BLaER1 (cell line): Measurements from ENCODE around the gene HSD17B13.

ENCODE experiments used
- H3K27ac ChIP-seq: shearing (Covaris generic); formaldehyde crosslinking; 2 replicates; pipeline ENCODE4 v1.8.1; 2022
- H3K27me3 ChIP-seq: shearing (Covaris generic); formaldehyde crosslinking; 2 replicates; pipeline ENCODE4 v1.8.1; 2022
- H3K36me3 ChIP-seq: shearing (Covaris generic); formaldehyde crosslinking; 2 replicates; pipeline ENCODE4 v1.8.1; 2022
- H3K4me1 ChIP-seq: shearing (Covaris generic); formaldehyde crosslinking; 2 replicates; pipeline ENCODE4 v1.8.1; 2022
- H3K4me2 ChIP-seq: shearing (Covaris generic); formaldehyde crosslinking; 2 replicates; pipeline ENCODE4 v1.8.1; 2022
- H3K4me3 ChIP-seq: shearing (Covaris generic); formaldehyde crosslinking; 2 replicates; pipeline ENCODE4 v1.8.1; 2022
- H3K9ac ChIP-seq: shearing (Covaris generic); formaldehyde crosslinking; 2 replicates; pipeline ENCODE4 v1.8.1; 2022
- H3K9me3 ChIP-seq: shearing (Covaris generic); formaldehyde crosslinking; 2 replicates; pipeline ENCODE4 v1.8.1; 2022
- H4K20me1 ChIP-seq: shearing (Covaris generic); formaldehyde crosslinking; 2 replicates; pipeline ENCODE4 v1.8.1; 2022
- Cebpa-rat ChIP-seq: shearing (Covaris generic); IDR thresholded peaks from 2 replicates; pipeline ENCODE4 v1.8.1; 2022

HSD17B13 gene

GRCh38 chr4:87322754-87323153, at the start of gene HSD17B13:
TSS of gene HSD17B13 (minus strand) at chr4:87322882. CDS start at chr4:87322841, 41 bp downstream.
- Histone ChIP-seq H3K4me3 (no peak within 1 kb of the TSS), H3K36me3 (no peaks in the 10 kb centered on the region), H3K27me3 (no peaks in the 10 kb centered on the region), H3K4me1 (no peaks in the 10 kb centered on the region), H3K27ac (no peak within 1 kb of the TSS), H3K9ac (no peak within 1 kb of the TSS), H3K9me3 (no peaks in the 10 kb centered on the region), H3K4me2 (no peak within 1 kb of the TSS), H4K20me1 (no peaks in the 10 kb centered on the region)
- TF ChIP-seq Cebpa-rat: no peak

- no peak for TF ChIP-seq Cebpa-rat
- Histone ChIP-seq H3K9me3 (peaks cover 21% of the 10 kb centered on the region), H3K36me3 (peaks cover 83% of the 10 kb centered on the region), H3K27ac (no peak overlapping the region), H3K4me1 (no peaks in the 10 kb centered on the region), H4K20me1 (no peaks in the 10 kb centered on the region), H3K9ac (no peak overlapping the region), H3K4me3 (no peak overlapping the region), H3K4me2 (no peak overlapping the region), H3K27me3 (no peaks in the 10 kb centered on the region)
Observed at GRCh38 chr4:87370068-87370467, 47.4 kb upstream of the HSD17B13 start.

GRCh38 chr4:87366521-87367162, 44.0 kb upstream of the HSD17B13 start:
- peaks cover 25% of the 10 kb centered on the region for H3K9me3 ChIP-seq
- no peak for TF ChIP-seq Cebpa-rat
- no peaks in the 10 kb centered on the region for H3K4me1 ChIP-seq
- no peak overlapping the region for H3K4me2 ChIP-seq
- no peaks in the 10 kb centered on the region for H4K20me1 ChIP-seq
- no peak overlapping the region for H3K27ac ChIP-seq
- H3K4me3 ChIP-seq: no peak overlapping the region
- H3K27me3 ChIP-seq: no peaks in the 10 kb centered on the region
- H3K9ac ChIP-seq: no peak overlapping the region
- peaks cover 85% of the 10 kb centered on the region for H3K36me3 ChIP-seq

- Histone ChIP-seq H3K9ac (no peak overlapping the region), H3K9me3 (peaks cover 25% of the 10 kb centered on the region), H3K27me3 (no peaks in the 10 kb centered on the region), H3K36me3 (peaks cover 88% of the 10 kb centered on the region), H3K27ac (no peak overlapping the region), H3K4me3 (no peak overlapping the region), H3K4me1 (no peaks in the 10 kb centered on the region), H3K4me2 (no peak overlapping the region), H4K20me1 (no peaks in the 10 kb centered on the region)
- no peak for TF ChIP-seq Cebpa-rat
Observed at GRCh38 chr4:87365348-87365747, 42.7 kb upstream of the HSD17B13 start.

- Histone ChIP-seq H3K27ac (no peak overlapping the region), H3K4me1 (no peaks in the 10 kb centered on the region), H3K27me3 (no peaks in the 10 kb centered on the region), H3K4me2 (no peak overlapping the region), H3K9me3 (peaks cover 22% of the 10 kb centered on the region), H3K9ac (no peak overlapping the region), H3K4me3 (no peak overlapping the region), H4K20me1 (no peaks in the 10 kb centered on the region), H3K36me3 (peaks cover 88% of the 10 kb centered on the region)
- no peak for TF ChIP-seq Cebpa-rat
Observed at GRCh38 chr4:87363552-87363951, 40.9 kb upstream of the HSD17B13 start.

- peaks cover 4% of the 10 kb centered on the region; the same call in 1 of the 2 replicates for H3K9me3 ChIP-seq
- H4K20me1 ChIP-seq: no peaks in the 10 kb centered on the region
- H3K4me2 ChIP-seq: no peak overlapping the region
- H3K36me3 ChIP-seq: peaks cover 84% of the 10 kb centered on the region
- no peak overlapping the region for H3K9ac ChIP-seq
- H3K27me3 ChIP-seq: no peaks in the 10 kb centered on the region
- no peaks in the 10 kb centered on the region for H3K4me1 ChIP-seq
- no peak for TF ChIP-seq Cebpa-rat
- no peak overlapping the region for H3K4me3 ChIP-seq
- no peak overlapping the region for H3K27ac ChIP-seq
Observed at GRCh38 chr4:87360338-87360935, 37.8 kb upstream of the HSD17B13 start.

- Histone ChIP-seq H4K20me1 (no peaks in the 10 kb centered on the region), H3K4me2 (no peak overlapping the region), H3K9ac (no peak overlapping the region), H3K36me3 (peaks cover 83% of the 10 kb centered on the region), H3K4me1 (no peaks in the 10 kb centered on the region), H3K4me3 (no peak overlapping the region), H3K27ac (no peak overlapping the region), H3K27me3 (no peaks in the 10 kb centered on the region), H3K9me3 (peaks cover 4% of the 10 kb centered on the region; the same call in 1 of the 2 replicates)
- TF ChIP-seq Cebpa-rat: no peak
Observed at GRCh38 chr4:87359258-87359657, 36.6 kb upstream of the HSD17B13 start.

- Histone ChIP-seq H3K9me3 (0 out of 2 replicates have a peak, but pooled peaks cover 9% of the 10 kb centered on the region), H3K27ac (no peak overlapping the region), H3K4me1 (no peaks in the 10 kb centered on the region), H3K9ac (no peak overlapping the region), H3K4me3 (no peak overlapping the region), H4K20me1 (no peaks in the 10 kb centered on the region), H3K4me2 (no peak overlapping the region), H3K27me3 (no peaks in the 10 kb centered on the region), H3K36me3 (peaks cover 74% of the 10 kb centered on the region)
- no peak for TF ChIP-seq Cebpa-rat
Observed at GRCh38 chr4:87356832-87357526, 34.3 kb upstream of the HSD17B13 start.

GRCh38 chr4:87354168-87355102, 31.8 kb upstream of the HSD17B13 start:
- Histone ChIP-seq H3K4me3 (no peak overlapping the region), H3K27me3 (no peaks in the 10 kb centered on the region), H3K27ac (no peak overlapping the region), H3K4me1 (no peaks in the 10 kb centered on the region), H3K4me2 (no peak overlapping the region), H3K9ac (no peak overlapping the region), H3K36me3 (peaks cover 52% of the 10 kb centered on the region), H4K20me1 (no peaks in the 10 kb centered on the region), H3K9me3 (0 out of 2 replicates have a peak, but pooled peaks cover 9% of the 10 kb centered on the region)
- TF ChIP-seq Cebpa-rat: no peak
